ENCODE results near the gene IFNAR2.
"Not testable (repeated sequence)": the region's sequence is repeated elsewhere in the genome, so short reads cannot be mapped to it uniquely, and the experiment has no call there.

Gene IFNAR2

DNA sequence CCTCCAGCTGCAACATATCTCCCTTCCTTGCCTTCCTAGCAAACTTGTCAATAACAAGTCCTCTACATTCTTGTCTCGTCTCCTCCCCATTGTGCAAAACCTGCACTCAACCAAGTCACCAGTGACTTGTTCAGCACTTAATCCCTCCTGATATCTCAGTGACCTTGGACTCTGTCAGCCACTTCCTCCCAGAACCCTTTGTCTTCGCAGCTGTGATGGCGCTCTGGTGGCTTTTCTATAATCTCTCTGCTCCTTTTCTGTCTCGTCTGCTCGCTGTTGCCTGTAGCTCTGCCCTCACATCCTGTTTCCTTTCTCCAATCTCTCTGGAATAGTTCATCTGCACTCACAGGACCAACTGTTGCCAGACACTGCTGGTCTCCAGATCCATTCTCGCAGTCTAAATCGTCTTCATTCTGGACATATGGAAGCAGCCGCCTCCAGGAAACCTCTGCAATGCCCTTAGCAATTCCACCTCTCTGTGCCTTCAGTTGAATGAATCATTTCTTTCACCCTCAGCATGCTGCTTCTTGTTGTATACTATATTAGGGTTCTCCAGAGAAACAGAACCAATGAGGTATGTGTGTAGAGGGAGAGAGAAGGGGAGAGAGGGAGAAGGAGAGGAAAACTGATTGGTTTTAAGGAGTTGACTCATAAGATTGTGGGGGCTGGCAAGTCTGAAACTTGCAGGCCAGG, 17.4 kb upstream of the IFNAR2 start:
- no peak for DNase-seq

DNA sequence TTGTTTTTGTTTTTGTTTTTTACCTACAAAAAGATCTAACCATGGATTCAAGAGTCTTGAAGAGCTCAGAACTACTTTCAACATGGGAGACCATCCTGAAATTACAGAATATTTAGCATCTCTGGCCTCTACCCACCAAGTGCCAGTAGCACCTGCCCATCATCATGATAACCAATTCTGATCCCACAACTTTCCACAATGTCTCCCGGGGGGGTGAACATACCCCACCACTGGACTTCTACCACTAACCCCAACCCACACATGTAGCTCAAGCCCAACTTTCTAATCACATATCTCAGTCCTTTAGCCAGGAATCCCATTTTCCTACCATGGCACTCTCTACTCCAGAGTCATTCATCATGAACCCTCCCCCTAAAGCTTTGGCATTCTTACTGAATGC, 15.7 kb upstream of the IFNAR2 start:
- DNase-seq: no peak

DNA sequence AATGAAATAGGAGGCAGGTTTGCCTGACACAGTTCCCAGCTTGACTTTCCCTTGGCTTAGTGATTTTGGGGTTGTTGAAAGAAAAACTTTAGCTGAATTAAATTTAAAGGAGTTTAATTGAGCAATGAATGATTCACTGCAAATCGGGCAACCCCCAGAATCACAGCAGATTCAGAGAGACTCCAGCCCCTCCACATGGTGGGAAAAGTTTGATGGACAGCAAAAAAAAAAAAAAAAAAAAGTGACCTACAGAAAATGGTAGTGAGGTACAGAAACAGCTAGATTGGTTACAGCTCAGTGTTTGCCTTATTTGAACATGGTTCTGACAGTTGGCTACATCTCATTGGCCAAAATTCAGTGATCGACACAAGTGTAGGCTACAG, 12.6 kb upstream of the IFNAR2 start:
- DNase-seq: no peak

DNA sequence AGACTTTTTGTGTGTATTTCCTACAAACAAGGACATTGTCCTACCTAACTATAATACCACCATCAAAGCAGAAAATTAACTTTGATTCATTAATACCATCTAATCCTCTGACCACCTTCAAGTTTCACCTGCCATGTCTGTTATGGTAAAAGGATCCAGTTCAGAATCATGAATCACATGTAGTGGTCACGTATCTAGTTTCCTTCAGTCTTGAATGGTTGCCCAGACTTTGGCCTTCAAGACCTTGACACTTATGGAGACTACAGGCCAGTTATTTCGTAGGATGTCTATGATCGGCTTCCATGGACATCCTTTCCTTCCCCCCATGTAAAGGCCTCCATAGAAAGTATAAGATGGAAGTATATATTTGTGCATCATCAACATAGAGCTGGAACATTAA, 10.4 kb upstream of the IFNAR2 start:
- no peak for DNase-seq

DNA sequence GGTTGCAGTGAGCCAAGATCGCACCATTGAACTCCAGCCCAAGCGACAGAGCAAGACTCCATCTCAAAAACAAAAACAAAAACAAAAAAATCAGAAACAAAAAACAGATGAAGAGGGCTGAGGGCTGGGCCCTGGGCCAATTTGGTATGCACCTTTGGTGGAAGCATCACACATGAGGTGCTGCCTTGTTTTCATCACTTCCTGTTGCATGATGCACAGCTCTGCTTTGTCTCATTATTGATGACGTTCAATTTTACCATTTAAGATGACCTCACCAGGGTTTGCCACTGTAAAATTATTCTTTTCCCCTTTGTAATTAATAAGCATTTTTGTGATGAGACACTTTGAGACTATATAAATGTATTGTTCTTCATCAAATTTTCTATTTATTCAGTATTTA, 9.8 kb upstream of the IFNAR2 start:
- DNase-seq: no peak

DNA sequence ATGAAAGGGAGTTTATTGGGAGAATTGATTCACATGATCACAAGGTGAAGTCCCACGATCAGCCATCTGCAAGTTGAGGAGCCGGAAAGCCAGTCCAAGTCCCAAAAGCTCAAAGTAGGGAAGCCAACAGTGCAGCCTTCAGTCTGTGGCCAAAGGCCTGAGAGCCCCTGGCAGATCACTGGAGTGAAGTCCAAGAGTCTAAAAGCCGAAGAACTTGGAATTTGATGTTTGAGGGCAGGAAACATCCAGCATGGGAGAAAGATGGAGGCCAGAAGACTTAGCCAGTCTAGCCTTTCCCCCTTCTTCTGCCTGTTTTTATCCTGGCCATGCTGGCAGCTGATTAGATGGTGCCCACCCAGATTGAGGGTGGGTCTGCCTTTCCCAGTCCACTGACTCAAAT, 4.4 kb upstream of the IFNAR2 start:
- not testable (repeated sequence) for DNase-seq

DNA sequence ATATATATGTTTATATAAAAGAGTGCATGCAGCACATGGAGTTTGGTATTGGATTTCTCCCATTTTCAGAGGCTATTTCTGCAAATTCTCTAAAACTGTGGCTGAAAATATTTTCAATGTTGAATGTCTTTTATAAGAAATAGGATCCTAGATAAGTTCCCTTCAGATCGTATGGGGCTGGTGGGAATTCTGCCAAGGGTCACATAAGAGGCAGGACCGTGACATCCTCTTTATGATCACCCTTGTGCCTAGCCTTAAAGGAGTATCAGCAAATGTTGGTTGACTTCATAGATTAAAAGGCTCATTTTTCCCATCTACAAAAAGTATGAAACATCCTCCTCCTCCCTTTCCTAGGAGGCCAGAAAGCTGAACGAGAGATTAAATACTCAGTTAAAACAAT, 1.3 kb upstream of the IFNAR2 start:
- DNase-seq: no peak

DNA sequence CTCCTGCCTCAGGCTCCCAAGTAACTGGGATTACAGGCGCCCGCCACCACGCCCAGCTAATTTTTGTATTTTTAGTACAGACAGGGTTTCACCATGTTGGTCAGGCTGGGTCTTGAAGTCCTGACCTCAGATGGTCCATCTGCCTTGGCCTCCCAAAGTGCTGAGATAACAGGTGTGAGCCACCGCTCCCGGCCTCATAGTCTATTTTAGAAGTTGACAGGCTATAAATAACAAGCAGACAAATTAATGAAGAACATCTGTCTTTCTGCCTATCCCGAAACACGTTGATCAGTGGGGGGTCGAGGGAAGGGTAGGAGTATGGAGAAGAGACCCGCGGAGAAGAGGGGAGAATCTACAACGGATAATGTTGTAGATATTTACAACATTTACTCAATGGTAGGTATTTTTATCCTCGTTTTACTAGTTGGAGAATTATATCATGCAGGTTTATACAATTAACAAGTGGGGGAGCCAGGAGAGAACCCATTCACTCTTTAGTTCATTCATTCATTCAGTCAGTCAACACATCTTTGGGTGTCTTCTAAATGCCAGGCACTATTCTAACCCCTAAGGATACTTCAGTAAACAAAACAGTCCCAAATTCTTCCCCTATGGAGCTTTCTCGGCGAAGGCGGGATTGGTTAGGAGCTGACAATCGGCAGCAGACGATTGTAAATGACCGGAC, 497 bp upstream of the IFNAR2 start:
- DNase-seq: no peak

DNA sequence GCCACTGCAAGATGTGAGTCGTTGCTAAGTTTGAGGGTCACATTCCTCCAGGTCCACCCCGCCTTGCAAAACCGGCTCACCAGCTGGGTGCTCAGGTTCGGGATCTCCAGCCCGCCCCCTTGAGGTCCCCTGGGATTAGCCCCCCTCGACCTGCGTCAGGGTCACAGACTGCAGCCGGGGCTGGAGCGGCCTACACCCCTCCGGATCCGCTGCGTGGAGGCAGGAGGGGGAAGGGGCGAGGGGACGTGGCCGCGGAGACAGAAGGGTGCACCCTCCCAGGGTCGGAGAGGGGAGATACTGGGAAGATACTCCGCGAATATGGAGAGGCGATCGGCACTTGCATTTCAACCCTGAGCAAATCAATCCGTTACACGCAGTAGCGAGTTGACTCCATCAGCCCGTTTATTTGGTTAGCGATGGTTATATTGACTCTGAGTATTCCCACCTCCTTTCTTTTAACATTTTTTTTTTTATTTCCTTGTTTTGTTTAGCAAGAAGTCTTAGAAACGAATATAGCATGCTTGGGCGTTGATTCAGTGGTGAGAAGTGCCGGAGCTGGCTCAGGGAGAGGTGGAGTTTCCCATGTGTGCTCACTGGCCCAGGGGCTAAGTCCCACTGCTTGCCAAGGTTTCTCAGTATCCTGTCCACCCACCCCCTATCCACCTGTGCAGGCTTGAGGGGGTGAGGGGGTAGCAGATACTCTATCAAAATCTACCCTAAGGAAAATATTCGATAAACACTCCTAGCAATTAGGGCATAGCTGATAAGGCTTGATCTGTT, 997 bp downstream of the IFNAR2 start:
- DNase-seq: peak; percentile 65

DNA sequence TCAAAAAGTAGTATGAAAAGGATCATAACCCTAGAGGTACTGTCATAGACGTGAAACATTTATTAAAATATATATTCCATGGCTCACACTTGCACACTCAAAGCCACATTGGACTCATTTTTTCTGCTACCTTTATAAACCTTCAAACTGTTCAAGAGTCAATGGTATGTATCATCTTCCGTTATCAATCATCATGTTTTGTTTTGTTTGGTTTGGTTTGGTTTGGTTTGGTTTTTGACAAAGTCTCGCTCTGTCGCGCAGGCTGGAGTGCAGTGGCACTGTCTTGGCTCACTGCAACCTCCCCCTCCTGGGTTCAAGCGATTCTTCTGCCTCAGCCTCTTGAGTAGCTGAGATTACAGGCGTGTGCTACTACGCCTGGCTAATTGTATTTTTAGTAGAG, 1.8 kb downstream of the IFNAR2 start:
- DNase-seq: no peak

DNA sequence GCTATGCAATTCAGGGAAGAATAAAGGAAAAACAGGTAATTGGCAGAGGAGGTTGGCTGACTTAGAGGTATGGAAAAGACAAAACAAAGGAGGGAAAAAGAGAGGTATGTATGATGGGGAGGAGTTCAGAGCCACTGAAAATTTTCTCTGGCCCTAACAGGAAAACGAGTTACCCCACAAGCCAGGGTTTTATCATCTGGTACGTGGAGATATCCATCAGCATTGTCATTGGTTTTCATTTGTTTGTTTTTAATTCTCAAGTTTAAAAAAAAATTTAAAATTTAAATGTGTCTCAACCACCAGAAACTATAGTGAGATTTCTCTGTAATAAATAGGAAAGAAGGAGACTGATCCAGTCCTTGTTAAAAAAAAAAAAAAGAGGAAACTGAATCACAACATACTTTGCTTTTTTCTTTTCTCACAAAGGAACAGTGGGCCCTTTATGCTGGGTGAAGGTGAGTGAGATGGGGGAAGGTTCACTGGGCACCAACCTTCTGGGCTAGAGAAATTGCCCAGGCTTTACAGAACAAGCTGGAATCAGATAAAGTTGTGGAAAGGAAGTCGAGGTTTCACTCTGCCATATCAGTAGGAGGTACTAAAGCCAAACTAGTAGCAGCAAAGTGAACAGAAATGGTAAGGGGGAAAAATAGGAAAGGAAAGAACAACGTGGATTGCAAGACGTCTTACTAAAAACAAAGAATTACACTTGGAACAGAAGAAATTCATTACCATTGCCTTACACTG, 2.7 kb downstream of the IFNAR2 start:
- DNase-seq: no peak

DNA sequence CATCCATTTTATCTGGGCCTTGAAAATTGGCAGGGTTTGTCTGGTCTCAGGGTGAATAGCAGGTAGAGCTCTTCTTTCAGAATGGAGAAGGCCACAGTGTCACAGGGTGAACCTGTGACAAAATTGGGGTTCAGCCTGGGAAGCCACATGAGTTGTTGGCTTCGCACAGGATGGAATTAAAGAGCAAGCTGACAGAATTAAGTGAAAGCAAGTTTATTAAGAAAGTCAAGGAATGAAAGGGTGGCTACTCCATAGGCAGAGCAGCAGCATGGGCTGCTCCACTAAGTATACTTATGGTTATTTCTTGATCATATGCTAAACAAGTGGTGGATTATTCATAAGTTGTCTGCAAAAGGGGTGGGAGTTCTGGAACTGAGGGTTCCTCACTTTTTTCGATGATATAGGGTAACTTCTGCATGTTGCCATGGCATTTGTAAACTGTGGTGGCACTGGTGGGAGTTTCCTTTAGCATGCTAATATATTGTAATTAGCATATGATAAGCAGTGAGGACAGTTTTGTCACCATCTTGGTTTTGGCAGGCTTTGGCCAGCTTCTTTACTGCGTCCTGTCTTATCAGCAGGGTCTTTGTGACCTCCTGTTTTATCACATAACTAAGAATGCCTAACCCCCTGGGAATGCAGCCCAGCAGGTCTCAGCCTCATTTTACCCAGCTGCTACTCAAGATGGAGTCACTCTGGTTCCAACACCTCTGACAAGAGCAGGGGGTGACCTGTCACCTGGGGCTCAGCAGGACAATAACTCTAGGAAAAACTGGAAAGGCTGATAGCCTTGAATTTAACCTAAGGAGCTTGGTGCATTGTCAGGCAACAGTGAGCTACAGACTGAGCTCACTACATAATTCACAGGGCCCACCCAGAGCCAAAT, 5.1 kb downstream of the IFNAR2 start:
- DNase-seq: no peak

DNA sequence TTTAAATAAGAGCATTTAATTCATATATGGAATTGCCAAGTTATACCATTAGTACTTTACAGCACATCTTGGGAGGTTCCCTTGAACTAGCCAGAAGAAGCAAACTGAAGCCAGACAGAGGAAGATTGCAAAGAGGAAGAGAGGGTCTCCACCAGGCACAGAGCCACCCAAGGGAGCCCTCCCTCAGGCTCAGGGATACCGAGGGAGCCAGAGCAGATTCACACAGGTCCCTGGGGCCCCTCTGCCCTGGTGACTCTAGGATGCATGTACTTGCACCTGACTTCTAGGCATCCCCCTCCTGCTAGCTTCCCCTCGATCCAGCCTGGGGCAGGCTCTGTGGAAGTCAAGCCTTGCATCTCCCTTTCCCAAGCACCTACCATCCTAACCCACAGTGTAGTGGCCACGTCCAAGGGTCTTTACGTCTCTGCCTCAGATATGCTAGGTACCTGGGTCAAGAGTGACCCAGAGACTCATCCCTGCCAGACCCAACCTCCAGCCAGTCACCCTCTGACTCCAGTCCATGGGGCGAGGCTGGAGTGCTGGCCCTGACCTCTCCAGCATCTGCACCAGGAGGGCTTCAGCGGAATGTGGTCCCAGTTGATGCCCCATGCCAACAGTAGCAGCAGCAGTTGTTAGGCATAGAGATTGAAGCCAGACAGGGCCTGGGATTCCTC, 6.4 kb downstream of the IFNAR2 start:
- DNase-seq: no peak

DNA sequence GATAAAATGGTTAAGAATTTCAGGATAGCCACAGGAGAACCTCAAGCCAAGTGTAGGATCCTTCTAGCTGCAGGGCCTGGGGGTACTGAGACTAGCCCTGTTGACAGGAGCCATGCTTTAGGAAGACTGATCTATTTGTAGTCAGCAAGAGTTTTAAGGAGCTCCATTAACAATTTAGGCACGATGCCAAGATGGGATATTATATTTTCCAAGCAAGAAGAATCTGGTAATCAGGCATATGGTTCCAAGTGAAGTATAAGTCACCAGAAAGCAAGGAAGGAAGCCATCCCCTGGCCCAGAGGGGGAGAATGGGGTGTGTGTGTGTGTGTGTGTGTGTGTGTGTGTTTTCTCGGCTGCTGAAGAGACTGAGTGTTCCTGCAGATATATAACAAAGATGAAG, 7.0 kb downstream of the IFNAR2 start:
- DNase-seq: no peak

DNA sequence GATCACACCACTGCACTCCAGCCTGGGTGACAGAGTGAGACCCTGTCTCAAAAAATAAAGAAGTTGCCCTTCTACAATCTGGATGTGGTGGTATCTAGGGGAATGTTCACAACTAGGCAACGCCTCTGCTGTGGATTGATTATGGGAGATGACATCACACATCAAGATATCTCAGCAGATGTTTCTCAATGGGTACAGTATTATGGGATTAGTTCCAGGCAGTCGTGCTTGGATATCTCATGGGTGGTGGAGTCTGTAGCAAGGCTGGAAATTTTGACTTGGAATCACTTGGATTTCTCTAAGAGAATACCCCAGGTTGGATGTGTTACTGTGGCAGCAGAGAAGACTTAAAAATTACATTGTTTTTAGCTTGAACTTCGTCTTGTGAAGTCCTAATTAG, 7.7 kb downstream of the IFNAR2 start:
- no peak for DNase-seq

DNA sequence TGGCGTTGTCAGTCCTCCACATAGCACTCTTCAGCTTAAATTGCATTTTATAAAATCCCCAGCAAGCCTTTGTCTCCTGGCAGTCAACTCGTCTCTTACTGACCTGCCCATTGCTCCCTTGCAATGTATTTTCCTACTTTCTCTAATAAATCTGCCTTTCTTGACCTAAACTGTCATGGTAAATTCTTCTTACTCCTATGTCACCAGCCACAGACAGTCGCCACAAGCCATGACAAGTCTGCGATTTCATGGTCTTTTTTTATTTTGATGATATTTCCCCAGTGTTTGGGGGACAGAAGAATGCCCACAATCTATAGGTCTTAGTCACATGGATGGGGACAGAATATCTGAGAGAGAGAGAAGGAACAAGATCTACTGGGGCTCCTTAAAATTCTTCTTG, 8.4 kb downstream of the IFNAR2 start:
- DNase-seq: no peak

DNA sequence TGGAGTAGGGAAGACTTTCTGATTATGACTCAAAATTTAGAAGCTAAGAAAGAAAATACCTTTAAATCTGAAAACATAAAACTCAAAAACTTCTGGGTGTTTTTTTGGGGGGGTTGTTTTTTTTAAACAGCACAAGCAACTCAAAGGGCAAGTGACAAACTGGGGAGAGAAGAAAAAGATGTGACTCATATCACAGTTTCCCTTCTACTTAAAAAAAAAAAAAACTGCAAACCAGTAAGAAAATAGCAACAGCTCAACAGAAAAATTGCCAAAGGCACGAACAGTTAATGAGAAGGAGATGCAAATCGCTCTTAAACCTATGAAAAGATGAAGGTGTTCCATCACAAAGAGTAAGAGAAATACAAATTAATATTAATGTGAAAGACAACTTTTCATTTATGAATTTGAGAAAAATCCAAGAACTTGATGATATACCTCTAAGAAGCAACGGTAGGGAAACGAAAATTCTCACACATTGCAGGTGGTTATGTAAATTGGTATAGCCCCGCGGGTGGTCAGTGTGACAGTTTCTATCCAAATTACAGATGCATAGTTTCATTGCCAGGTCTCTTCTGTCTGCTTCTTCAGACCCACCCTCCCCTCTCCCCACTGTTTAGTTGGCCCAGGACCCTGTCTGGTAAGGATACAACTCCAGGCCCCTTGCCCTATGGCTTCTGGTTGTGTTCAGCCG, 9.0 kb downstream of the IFNAR2 start:
- DNase-seq: no peak

DNA sequence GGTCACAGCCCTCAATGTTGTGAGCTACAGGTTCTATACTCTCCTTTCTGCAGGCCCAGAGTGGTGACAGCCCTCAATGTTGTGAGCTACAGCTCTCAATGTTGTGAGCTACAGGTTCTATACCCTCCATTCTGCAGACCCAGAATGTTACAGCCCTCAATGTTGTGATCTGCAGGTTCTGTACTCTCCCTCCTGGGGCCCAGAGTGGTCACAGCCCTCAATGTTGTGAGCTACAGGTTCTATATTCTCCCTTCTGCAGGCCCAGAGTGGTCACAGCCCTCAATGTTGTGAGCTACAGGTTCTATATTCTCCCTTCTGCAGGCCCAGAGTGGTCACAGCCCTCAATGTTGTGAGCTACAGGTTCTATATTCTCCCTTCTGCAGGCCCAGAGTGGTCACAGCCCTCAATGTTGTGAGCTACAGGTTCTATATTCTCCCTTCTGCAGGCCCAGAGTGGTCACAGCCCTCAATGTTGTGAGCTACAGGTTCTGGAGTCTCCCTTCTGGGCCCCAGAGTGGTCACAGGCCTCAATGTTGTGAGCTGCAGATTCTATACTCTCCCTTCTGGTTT, 9.9 kb downstream of the IFNAR2 start:
- not testable (repeated sequence) for DNase-seq

DNA sequence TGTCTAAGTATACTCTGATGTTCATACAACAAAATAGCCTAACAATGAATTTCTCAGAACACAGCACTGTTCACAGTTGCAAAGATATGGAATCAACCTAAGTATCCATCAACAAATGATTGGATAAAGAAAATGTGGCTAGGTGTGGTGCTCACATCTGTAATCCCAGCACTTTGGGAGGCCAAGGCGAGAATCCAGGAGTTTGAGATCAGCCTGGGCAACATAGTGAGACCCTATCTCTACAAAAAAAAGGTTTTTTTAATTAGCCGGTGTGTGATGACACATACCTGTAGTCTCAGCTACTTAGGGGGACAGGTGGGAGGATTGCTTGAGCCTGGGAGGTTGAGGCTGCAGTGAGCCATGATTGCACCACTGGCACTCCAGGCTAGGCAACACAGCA, 10.7 kb downstream of the IFNAR2 start:
- DNase-seq: no peak

DNA sequence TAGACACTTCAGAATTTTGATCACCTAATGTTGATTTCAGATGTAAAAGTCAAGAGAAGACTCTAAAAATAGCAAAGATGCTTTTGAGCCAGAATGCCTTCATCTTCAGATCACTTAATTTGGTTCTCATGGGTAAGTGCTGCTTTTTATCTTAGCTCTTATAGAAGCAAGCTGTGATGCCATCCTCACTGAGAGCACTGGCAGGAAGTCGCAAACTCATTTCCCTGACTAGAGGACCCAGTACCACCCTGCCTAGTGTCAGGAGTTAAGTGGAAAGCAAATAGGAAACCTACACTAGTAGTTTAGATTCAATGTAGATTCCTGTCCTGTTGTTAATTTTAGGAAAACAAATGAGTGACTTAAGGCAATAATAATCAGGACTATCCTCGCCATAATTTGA, 12.1 kb downstream of the IFNAR2 start:
- no peak for DNase-seq

All from right kidney (tissue), 1 donor.